Measurements from ENCODE around the gene COL4A1.

Gene COL4A1

DNA sequence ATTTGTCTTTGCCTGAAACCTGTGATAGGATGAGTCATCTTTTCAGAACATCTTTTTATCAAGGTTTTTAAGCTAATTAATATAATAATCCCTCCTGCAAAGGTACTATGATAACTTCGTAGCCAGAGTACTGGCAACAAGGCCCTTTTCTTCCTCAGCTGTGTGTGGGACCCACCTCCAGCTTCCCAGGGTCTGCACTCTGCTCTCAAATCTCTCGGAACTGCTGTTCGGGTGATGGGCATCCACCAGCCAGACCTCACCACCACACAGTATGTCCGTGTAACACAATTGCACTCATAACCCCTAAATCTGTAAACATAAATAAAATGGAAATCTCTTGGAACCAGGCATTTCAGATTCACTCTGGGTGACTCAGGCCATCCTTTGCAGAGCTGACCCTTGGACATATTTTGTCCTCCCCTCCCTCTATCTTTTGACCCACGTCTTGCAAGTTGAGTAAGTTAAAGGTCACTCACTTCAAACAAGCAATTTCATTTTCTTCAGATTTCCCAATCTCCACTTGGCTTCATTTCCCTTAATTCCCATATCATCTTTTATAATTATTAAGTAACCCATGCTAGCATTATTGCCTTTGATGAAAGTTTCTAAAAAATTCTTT, 29.5 kb downstream of the COL4A1 start:
- no peak for FAIRE-seq
- DNase-seq (ENCODE audit: low spot score) = no peak

DNA sequence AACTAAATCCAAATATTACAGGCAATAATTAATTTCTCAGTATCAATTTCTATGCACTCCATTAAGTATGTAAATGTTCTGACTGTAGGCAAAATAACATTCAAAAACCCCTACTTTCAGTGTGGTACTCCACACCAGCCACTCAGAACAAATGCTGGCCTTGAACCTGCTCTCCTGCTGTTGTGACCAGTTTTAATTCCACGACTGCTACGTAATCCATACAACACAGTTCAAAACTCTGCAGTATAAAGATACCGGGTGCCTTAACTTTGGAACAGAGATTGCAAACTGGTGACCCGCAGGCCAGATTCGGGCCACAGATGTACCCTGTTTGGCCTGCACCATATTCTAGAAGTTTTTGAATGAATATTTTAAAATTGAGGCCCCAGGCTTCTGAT, 30.4 kb downstream of the COL4A1 start:
- no peak for FAIRE-seq

DNA sequence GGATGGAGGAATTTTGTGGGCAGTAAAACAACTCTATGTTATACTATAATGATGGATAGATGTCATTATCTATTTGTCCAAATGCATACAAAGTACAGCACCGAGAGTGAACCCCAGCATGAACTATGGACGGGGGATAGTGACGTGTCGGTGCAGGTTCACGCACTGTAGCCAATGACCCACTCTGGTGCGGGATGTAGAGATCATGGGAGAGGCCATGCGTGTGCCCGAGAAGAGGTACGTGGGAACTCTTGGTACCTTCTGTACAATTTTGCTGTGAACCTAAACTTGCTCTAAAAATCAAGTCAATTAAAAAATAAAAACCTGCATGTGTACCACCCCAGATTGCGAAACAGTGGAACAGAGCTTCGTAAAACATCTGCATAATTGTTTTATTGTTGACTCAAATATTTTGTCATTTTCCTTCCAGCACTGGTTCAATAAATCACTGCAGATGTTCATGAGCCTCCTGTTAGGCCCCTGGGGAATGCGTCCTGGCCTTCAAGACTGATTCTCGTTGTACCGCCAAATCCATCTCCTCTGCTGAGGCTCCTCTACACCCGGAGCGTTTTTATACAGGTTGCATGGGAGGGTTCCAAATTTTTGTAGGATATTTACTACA, 30.9 kb downstream of the COL4A1 start:
- DNase-seq (ENCODE audit: low spot score) (no peak), FAIRE-seq (no peak)

More for the DNA sequence above, 30.4 kb downstream of the COL4A1 start:
- no peak for DNase-seq (ENCODE audit: low spot score)

DNA sequence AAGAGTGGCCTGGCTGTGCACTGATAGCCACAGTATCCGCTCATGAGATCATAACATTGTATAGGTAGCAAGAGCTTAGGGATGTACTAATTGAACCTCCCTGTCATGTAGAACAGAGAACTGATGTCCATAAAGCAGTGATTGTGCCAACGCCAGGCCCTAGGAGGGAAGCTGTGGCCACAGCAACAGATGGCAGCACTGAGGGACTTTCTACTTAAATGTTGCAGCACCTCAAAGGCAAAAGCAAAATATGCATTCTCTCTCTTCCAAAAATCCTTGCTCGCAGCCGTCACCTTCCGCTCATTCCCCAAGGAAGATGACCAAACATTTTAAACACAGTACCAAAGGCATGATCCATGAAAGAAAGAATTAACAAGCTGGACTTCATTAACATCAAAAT, 32.3 kb downstream of the COL4A1 start:
- FAIRE-seq (no peak), DNase-seq (ENCODE audit: low spot score) (no peak)

DNA sequence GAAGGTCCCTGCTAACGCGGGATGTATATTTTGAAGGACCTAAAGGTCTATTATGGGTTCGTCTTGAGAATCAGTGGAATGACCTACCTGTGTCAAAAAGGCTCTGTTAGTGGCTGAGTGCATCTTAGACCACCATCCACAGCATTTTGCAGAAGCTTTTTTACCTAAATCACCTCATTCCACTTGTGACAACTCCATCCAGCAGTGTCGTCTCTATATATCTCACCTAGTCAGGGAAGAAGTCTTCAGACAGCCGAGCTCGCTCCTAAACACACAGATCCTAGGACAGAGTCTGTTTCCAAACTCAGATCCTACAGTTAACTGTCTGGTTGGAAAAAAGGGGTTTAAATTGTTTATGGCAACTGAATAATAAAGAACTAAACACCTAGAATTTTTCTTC, 33.7 kb downstream of the COL4A1 start:
- no peak for DNase-seq (ENCODE audit: low spot score)
- FAIRE-seq = no peak

DNA sequence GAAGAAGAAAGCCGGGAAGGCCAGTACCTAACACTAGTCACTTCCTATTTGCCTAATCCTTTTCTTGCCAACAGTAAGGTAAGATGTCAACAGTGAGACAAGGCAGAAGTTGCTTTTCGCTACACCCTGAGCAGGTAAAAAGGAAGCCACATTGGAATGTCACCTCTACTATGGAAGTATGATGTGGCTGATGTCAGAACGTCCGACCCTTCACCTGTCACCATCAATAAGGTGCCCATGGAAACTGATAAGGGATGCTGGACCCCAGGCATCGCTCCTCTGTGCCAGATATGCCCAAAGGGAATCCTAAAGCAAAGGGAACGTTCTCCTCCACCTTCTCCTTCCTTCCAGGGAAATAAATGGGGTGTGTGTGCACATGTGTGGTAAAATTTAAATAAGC, 34.3 kb downstream of the COL4A1 start:
- FAIRE-seq = no peak
- DNase-seq (ENCODE audit: low spot score) = no peak

DNA sequence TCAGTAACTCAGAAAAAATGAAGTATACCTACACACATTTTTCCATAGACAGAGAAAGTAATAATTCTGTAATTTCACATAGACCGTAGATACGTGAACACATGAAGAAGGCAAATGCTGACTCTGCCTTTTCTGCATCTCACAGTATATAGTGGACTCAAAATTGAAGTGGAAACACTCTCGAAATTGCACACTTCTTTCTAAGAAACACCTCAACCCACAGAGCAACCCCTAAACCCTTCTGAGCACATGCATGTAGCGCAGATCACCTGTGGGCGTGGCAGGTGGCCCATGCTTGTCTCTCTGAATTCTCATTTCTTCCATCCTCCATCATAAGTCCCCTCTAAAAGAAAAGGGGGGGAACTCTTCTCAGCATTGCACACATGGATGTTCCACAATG, 34.7 kb downstream of the COL4A1 start:
- DNase-seq (ENCODE audit: low spot score) (no peak), FAIRE-seq (no peak)

DNA sequence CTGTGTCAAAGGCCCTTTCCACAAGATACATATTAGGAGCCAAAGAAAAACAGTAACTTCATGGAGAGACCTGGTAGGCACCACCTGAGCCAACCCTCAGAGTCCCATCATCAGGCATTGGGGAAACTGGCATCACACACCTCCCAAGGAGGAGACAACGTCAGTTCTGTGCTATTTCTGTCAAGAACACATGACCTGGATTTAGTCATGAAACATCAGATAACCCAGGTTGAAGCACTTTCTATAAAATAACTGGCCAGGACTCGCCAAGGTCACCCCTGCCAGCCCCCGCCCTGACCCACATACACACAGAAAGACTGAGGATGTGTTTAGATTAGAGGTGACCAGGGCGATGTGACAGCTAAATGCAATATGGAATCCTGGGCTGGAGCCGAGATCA, 35.6 kb downstream of the COL4A1 start:
- no peak for DNase-seq (ENCODE audit: low spot score)
- no peak for FAIRE-seq

DNA sequence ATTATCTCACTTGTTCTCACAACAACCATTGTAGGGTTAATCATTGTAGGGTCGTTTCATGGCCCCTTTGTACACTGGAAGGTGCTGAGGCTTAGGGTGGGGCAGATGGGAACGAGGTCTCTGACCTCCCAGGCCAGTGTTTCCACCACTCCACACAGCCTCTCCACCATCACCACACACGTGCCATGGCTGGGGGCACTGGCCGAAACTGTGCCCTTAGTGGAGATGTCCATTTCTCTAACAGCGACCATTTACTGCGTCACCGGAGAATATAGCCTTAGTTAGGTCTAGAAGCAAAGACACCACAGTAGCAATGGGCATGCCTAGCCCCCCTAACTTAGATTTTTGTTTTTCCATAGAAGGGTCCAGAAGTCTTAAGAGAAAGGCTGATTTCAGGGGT, 36.5 kb downstream of the COL4A1 start:
- no peak for DNase-seq (ENCODE audit: low spot score)
- no peak for FAIRE-seq

DNA sequence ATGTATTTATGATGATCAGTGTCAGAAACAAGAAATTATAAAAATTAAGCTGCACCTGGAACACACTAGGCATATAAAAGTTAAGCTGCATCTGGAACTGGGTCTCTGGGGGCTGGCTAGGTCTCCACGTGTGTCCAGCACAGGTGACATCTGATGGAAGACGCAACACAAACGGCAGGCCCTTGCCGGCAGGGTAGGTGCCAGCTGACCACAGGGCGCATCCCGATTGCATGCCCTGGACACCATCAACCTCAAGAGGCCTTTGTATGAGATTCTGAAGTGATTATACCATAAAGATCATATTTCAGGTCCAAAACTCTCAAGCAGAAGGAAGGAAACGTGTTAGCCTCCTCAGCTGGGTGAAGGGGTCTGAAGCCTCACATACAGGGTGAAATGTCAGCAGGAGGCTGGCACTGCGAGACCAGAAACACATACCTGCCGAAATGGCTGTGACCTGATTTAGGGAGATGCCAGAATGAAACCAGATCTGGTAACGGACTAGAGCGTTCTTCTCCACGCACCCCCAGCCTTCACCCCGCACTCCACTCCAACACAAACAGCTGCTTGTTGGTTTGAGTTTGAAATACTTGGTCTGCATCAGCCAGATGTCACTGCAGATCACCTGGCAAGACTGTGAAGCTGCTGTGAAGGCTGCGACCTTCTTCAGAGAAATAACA, 37.3 kb downstream of the COL4A1 start:
- no peak for FAIRE-seq
- DNase-seq (ENCODE audit: low spot score) = no peak

DNA sequence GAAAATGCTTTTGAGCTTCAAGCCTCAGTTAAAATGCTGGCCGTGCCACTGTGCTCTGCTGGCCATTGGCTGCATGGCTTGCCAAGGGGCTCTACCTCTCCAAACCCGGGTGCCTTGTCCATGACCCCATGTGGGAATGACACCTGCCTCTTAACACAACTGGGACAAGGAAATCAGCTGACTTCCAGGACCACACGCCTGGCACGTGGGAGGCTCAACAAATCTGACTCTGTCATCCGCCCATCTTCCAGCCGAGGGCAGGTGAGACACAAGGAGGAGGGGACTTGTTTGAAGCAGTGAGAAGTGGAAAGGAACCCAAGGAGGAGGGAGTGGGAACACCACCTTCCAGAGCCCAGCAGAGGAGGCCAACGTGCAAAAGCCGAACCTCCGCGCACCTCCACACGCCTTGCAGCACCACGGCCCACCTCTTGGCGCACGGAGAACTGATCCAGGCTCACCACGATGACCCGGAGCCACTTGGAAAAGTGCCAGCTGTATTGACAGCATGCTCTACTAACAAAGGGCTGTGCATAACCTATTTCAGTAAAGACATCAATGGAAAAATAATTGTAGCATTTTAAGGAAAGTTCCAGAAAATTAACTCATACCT, 38.3 kb downstream of the COL4A1 start:
- DNase-seq (ENCODE audit: low spot score) (no peak), FAIRE-seq (no peak)

DNA sequence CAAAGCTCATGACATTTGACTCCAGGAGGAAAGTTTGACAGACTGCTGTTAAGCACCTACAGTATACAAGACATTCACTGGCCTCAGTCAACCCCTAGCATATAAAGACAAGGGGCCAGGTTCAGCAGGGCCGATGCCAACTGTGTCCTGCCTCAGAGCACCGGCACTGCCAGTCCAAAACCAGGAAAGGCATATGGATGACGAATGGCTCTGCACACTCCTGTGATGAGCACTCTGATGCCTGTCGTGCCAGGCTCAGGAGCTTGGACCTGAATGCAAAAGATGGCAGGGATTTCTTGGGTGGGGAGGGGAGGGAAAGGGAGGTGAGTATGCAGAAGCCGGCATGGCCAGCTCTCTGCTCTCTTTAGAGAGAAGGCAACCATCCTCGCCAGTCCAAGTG, 38.9 kb downstream of the COL4A1 start:
- FAIRE-seq (no peak), DNase-seq (ENCODE audit: low spot score) (no peak)

DNA sequence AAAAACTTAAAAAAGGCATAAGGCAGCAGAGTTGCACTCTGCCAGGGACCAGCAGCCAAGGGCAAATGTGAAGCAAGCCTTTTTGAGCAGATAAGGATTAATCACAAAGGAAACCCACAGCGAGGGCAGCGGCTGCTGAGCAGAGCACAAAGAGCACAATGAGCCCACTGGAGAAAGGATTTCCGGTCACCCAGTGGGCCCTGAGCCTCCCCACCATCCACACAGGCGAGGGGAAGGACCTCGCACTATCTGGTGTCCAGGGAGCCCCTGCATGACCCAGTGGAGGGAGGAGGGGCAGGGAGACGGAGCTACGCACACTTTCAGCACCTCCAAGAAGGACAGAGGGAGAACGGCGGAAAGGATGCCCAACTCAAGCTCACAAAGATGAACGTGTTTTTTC, 40.0 kb downstream of the COL4A1 start:
- FAIRE-seq (no peak), DNase-seq (ENCODE audit: low spot score) (no peak)

DNA sequence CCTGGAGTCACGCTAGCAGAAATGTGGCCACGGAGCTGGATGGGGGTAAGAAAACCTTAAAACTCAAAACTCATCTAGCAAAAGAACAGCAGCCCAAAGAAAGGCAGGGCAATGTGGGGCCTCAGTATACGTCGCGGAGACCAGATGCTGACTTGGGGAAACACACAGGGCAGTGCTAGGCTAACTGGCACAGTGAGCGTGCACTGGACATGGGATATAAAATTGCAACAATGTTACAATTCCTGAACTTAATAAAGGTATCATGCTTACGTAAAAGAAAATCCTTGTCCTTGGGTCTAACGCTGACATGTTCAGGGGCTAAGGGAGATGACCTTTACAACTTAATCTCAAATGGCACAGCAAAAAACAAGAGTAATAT, 40.5 kb downstream of the COL4A1 start:
- no peak for DNase-seq (ENCODE audit: low spot score)
- FAIRE-seq = no peak

DNA sequence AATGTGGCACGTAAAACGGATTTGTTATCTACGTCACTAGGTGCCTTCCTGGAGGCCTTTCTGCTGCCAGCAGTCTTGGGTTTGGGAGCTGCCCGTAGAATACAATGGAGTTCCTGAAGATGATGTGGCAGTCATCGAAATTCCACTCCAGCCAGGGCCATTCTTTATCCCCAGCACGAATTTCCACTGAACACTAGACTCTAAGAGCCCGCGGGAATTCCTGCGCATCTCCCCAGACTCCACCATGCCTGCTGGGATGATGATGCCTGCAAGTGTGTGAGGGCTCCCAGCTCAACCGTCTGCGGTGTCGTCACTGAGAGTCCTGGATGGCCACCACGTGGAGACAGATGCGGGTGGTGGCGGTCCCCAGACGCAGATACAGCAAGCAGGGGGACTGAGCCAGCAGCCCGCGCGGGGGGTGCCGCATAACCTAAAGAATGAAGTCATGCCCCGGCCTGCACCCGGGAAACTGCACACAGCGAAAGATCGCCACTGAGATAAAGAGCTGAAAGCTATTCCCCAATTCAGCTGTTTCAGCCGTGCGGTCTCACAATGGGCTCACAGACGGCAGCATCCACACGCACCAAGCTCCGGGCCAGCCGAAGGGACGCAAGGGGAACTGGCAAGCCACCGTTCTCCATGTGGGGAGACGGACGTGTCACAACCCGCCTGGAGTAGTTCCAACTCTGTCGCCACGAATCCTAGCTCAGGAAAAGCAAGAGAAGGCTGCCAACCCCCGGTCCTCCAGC, 41.1 kb downstream of the COL4A1 start:
- DNase-seq (ENCODE audit: low spot score) (no peak), FAIRE-seq (no peak)

DNA sequence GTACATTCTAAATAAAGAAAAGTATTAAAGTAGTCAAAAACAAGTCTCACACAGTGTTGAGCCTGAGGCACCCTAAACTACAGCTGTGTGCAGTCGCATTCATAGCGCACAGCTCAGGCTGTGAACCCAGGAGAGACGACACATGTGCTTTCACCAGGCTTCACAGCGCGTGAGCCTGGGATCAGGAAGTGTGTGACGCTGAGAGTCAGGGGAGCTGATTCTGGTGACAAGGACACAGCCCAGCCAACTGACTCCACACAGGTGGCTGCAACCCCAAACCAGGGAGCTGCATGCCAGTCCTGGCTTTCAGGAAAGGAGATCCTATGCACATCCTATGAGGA, 41.6 kb downstream of the COL4A1 start:
- no peak for FAIRE-seq
- no peak for DNase-seq (ENCODE audit: low spot score)

DNA sequence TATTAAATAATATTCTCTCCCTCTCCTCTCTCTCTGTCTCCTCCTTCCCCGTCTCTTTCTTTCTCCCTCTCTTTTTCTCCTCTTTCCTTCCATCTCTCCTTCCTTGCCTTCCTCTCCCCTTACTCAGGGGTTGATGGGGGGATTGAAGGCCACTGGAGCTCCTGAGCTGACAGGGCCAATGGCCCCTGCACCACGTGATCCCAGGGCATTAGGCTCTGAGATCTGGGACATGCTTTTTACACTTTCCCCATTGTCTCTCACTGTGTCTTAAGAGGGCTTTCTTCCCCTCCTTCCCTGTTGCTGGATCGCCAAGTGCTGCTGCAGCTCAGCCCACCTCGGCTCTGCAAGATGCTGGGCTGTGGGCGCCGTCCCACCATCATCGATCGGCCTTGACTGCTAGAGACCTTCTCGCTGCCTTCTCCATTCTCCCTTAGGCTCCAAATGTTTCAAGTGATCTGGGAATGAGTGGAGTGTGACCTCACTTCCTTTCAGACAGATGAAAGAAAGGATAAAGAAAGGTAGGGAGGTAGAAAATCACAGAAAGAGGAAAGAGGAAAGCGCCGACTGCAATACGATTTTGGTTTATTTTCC, 42.2 kb downstream of the COL4A1 start:
- no peak for DNase-seq (ENCODE audit: low spot score)
- FAIRE-seq = no peak

DNA sequence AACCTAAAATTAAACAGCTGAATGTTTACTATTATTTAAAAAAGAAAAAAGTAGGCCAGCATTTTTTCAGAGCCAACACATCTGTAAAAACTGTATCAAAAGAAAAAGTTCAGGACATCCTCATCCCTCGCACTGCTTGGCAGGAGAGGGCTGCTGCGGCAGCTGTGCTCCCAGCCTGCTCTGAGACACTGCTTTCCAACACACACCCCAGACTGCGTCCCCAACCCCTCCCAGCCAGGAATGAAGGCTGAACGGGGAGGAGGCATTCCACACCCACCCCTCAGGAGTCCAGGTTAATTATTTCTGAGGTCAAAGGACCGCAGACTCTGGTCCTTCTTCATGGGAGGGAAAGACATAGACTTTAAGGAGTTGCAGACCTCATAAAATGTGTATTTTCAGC, 43.1 kb downstream of the COL4A1 start:
- no peak for FAIRE-seq
- DNase-seq (ENCODE audit: low spot score) = no peak

DNA sequence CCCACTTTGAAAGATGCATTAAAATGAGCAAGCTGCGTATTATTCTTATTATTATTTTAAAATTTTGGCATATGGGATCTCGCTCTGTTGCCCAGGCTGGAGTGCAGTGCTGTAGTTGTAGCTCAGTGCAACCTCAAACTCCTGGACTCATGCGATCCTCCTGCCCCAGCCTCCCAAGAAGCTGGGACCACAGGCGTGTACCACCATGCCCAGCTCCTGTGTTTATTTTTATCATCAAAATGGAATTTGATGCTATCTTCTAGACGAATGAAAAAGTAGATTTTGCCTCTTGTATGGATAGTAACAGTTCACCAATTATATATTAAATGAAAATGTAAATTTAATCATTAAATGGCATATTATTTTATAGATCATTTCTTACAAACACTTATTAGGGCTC, 43.6 kb downstream of the COL4A1 start:
- no peak for FAIRE-seq
- DNase-seq (ENCODE audit: low spot score) = no peak

DNA sequence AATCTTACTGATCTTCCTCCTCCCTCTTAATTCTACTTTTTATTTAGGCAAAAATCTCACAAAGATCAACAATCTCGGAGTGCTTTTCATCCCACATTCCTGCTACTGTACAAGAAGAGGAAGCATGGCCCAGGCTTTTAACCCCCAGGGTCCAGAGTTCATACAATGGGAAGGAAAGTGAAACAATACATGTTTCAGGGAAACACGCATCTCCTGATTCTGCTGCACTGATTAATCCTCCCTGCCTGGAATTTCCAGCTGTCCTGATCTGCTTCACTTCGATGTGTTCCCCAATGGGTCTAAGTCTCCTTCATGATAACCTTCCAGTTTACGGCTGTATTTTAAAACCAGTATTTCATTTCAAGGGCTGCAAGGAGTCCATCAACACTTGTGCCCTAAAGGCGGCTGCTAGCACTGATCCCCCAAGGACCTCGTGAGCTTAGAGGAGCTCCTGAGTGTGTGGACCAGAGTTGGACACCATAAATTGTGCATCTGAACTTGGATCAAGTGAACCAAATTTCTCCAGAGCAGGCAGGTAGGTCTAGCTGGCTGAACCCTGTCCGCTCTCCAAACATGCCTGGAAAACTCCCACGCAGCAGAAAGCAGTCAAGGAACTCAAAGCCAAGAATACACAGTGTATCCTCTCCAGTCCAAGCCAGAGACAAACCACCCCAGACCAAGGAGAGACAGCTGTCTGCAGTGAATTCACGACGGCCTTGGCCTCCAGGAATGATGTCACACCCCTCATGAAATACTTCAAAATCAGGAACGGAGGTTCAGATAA, 44.3 kb downstream of the COL4A1 start:
- DNase-seq (ENCODE audit: low spot score) = no peak
- no peak for FAIRE-seq

DNA sequence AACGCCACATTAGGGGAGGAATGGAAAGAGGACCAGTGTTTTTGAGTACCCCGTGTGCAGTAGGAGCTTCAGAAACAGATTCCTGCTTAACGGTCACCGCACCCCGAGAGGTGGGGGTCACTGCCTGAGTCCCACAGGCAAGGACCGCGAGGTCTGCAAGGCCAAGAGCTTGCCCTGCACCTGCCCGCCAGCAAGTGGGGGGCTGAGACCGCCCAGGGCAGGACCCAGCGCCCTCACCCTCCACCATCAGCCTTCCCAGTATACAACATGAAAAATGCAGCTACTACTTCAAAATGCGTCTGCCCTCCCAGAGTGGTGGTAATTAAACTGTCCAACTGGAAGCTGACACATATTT, 44.9 kb downstream of the COL4A1 start:
- no peak for FAIRE-seq

More for the DNA sequence above, 44.9 kb downstream of the COL4A1 start:
- DNase-seq (ENCODE audit: low spot score) = no peak

Data from RCC 7860 (cell line).